HCT116 (cell line): ENCODE results near the gene FIBP. TPM values are rescaled to one million over a fixed set of nuclear protein-coding genes. Genes with fewer than 3 reads are reported as not detected.

Source experiments
- ATAC-seq: fragments of 200-7000 bp; cut with Tn5 transposase; 2 replicates; pipeline ENCODE4 v1.9.1; 2020; ENCODE audit warnings: mild to moderate bottlenecking, moderate library complexity
- BruUV-seq: library from RNA; stranded (reverse); fragments of 400-500 nt; replicated peaks from 2 replicates; lab custom pipeline; 2021; lab: Mats Ljungman, UMichigan
- CTCF ChIA-PET: fragments of 300-600 bp; sonication (Branson Sonifier 250); formaldehyde crosslinking; loops from one replicate; lab custom pipeline; 2021; ENCODE audit warnings: antibody characterized with exemption; lab: Charles Lee
- POLR2A ChIA-PET: fragments of 300-600, 350-600 bp; sonication (Branson Sonifier 250); formaldehyde crosslinking; loops from one replicate; lab custom pipeline; 2021; ENCODE audit warnings: antibody characterized with exemption; lab: Charles Lee
- RAD21 ChIA-PET, 2 experiments: fragments of 300-600 bp; sonication (Branson Sonifier 250); formaldehyde crosslinking; loops; one replicate each; lab custom pipeline; 2023; ENCODE audit warnings: low total read pairs in 2 of 2; ENCODE audit not compliant: uncharacterized antibody in 2 of 2, unreplicated experiment in 2 of 2, low non-redundant PET in 1 of 2; lab: Charles Lee
- DNase-seq: peaks from one replicate; pipeline ENCODE4 v3.0.0-alpha.2; 2010; ENCODE audit warnings: low read depth, low spot score
- H2AFZ ChIP-seq: fragments of 200-600 bp; shearing (Covaris generic), sonication (generic); 2 replicates; pipeline ENCODE4 v1.6.1; 2017; ENCODE audit warnings: low read depth, mixed run types, mixed read lengths, antibody characterized with exemption, low read length; ENCODE audit not compliant: poor library complexity, severe bottlenecking
- H3K27ac ChIP-seq: 2 replicates; pipeline ENCODE4 v1.5.1; 2012; ENCODE audit warnings: low read depth, low read length
- H3K27me3 ChIP-seq: fragments of 200-600 bp; sonication (generic); 2 replicates; pipeline ENCODE4 v1.6.1; 2016; ENCODE audit warnings: mixed run types, low read length, mixed read lengths; ENCODE audit not compliant: insufficient read depth
- H3K36me3 ChIP-seq, 2 experiments: fragments of 200-500 bp in 1 of 2; fragments of 200-600 bp in 1 of 2; sonication (Bioruptor generic) in 1 of 2; sonication (generic) in 1 of 2; 2 replicates each; pipeline versions ENCODE4 v1.5.1 to v1.6.1; 2014 to 2016; ENCODE audit warnings: low read length in 2 of 2, inconsistent platforms in 1 of 2, mixed read lengths in 1 of 2, mixed run types in 1 of 2; ENCODE audit not compliant: insufficient read depth in 2 of 2, control insufficient read depth in 1 of 2
- H3K4me1 ChIP-seq, 2 experiments: fragments of 200-600 bp in 1 of 2; sonication (generic) in 1 of 2; 2 replicates each; pipeline versions ENCODE4 v1.5.1 to v1.6.1; 2012 to 2017; ENCODE audit warnings: low read length in 2 of 2, inconsistent platforms in 1 of 2, mild to moderate bottlenecking in 1 of 2, mixed read lengths in 1 of 2, mixed run types in 1 of 2, moderate library complexity in 1 of 2; ENCODE audit not compliant: insufficient read depth in 2 of 2, control insufficient read depth in 1 of 2
- H3K4me2 ChIP-seq: fragments of 200-600 bp; sonication (generic); 2 replicates; pipeline ENCODE4 v1.6.1; 2017; ENCODE audit warnings: mixed run types, low read length, mixed read lengths
- H3K4me3 ChIP-seq, 2 experiments: fragments of 200-600 bp in 1 of 2; sonication (generic) in 1 of 2; replicated peaks in 1 of 2; 2 replicates each; pipeline ENCODE4 v1.5.1; 2011 to 2016; ENCODE audit warnings: low read length in 2 of 2, control low read depth in 1 of 2, low read depth in 1 of 2, mild to moderate bottlenecking in 1 of 2, mixed read lengths in 1 of 2, mixed run types in 1 of 2
- H3K79me2 ChIP-seq: fragments of 200-600 bp; sonication (generic); 2 replicates; pipeline ENCODE4 v1.6.1; 2017; ENCODE audit warnings: mild to moderate bottlenecking, mixed run types, low read length, moderate library complexity, mixed read lengths; ENCODE audit not compliant: insufficient read depth
- H3K9ac ChIP-seq: fragments of 200-600 bp; sonication (generic); 2 replicates; pipeline ENCODE4 v1.6.1; 2016; ENCODE audit warnings: low read length, mixed read lengths
- H3K9me2 ChIP-seq: fragments of 200-600 bp; sonication (generic), shearing (Covaris generic); 2 replicates; pipeline ENCODE4 v1.6.1; 2017; ENCODE audit warnings: mixed run types, mild to moderate bottlenecking, moderate library complexity; ENCODE audit not compliant: insufficient read depth
- H3K9me3 ChIP-seq, 2 experiments: fragments of 200-500 bp in 1 of 2; fragments of 200-600 bp in 1 of 2; sonication (Bioruptor generic) in 1 of 2; sonication (generic) in 1 of 2; 2 replicates each; pipeline ENCODE4 v1.6.1; 2014 to 2017; ENCODE audit warnings: low read length in 2 of 2, mixed read lengths in 2 of 2, inconsistent platforms in 1 of 2, low read depth in 1 of 2, mild to moderate bottlenecking in 1 of 2, mixed run types in 1 of 2, moderate library complexity in 1 of 2; ENCODE audit not compliant: control insufficient read depth in 1 of 2, insufficient read depth in 1 of 2
- H4K20me1 ChIP-seq: fragments of 200-600 bp; sonication (generic), shearing (Covaris generic); 2 replicates; pipeline ENCODE4 v1.6.1; 2017; ENCODE audit warnings: mixed run types, mild to moderate bottlenecking, moderate library complexity; ENCODE audit not compliant: insufficient read depth
- CBX3 ChIP-seq: IDR thresholded peaks from 2 replicates; pipeline ENCODE4 v1.6.1; 2012; ENCODE audit warnings: low read depth
- CTCF ChIP-seq, 3 experiments: fragments of 200-600 bp in 1 of 3; sonication (generic) in 1 of 3; IDR thresholded peaks in 2 of 3; conservative IDR thresholded peaks in 1 of 3; 2 replicates each; pipeline ENCODE4 v1.5.1; 2012 to 2017; ENCODE audit warnings: low read depth in 2 of 3, low read length in 2 of 3, antibody characterized with exemption in 1 of 3, borderline replicate concordance in 1 of 3, control low read depth in 1 of 3, mild to moderate bottlenecking in 1 of 3, mixed read lengths in 1 of 3, mixed run types in 1 of 3, moderate library complexity in 1 of 3; ENCODE audit not compliant: insufficient read depth in 1 of 3
- EGR1 ChIP-seq: IDR thresholded peaks from 2 replicates; pipeline ENCODE4 v1.6.1; 2012; ENCODE audit warnings: low read depth
- ELF1 ChIP-seq: IDR thresholded peaks from 2 replicates; pipeline ENCODE4 v1.6.1; 2012; ENCODE audit warnings: low read depth, borderline replicate concordance
- EZH2 ChIP-seq: fragments of 200-600 bp; sonication (generic); IDR thresholded peaks from 2 replicates; pipeline ENCODE4 v1.6.1; 2017; ENCODE audit warnings: antibody characterized with exemption, mixed run types
- EZH2phosphoT487 ChIP-seq: fragments of 200-600 bp; IDR thresholded peaks from 2 replicates; pipeline ENCODE4 v1.6.1; 2018; ENCODE audit warnings: antibody characterized with exemption, borderline replicate concordance
- POLR2A ChIP-seq: IDR thresholded peaks from 2 replicates; pipeline ENCODE4 v1.7.0; 2011; ENCODE audit warnings: borderline replicate concordance; ENCODE audit not compliant: insufficient read depth, insufficient read length; ENCODE audit errors: extremely low read depth
- SP1 ChIP-seq: IDR thresholded peaks from 2 replicates; pipeline ENCODE4 v1.6.1; 2012; ENCODE audit warnings: low read depth
- YY1 ChIP-seq: IDR thresholded peaks from 2 replicates; pipeline ENCODE4 v1.6.1; 2011; ENCODE audit warnings: low read length, low read depth, moderate library complexity, mild to moderate bottlenecking; ENCODE audit not compliant: insufficient replicate concordance; ENCODE audit errors: extremely low read depth
- ZBTB33 ChIP-seq: IDR thresholded peaks from 2 replicates; pipeline ENCODE4 v1.6.1; 2011; ENCODE audit warnings: mild to moderate bottlenecking, low read length, moderate library complexity; ENCODE audit not compliant: insufficient replicate concordance; ENCODE audit errors: extremely low read depth
- ZFX ChIP-seq: fragments of 450-650 bp; IDR thresholded peaks from 2 replicates; pipeline ENCODE4 v1.6.1; 2017
- intact Hi-C: fragments of 100-400 bp; cut with micrococcal nuclease; formaldehyde crosslinking; loops from 2 replicates; pipeline ENCODE4 v1.10.0; 2022
- total RNA-seq: library from RNA; stranded (reverse); gene quantifications from one replicate; pipeline ENCODE4 v1.2.1, GENCODE V29; 2021; ENCODE audit not compliant: unreplicated experiment

The FIBP gene
- total RNA-seq, 1 experiment from 2014 or later, result 96.0 TPM

GRCh38 chr11:65900899-65901180, 12.6 kb upstream of the FIBP start:
- ChIA-PET CTCF (interaction anchor here (0.9 to 1.4 kb wide), 5 partner anchors 9 to 41 kb away, joined by 3 to 6 read pairs (median 5); partner anchors contain the start of genes CCDC85B, FIBP and MUS81), POLR2A (interaction anchor here (1.2 to 10.9 kb wide), 5 partner anchors 10 to 41 kb away, joined by 6 to 124 read pairs (median 30); partner anchors contain the start of genes CCDC85B, FIBP and MUS81), RAD21 (no interaction called here)
- Histone ChIP-seq H3K79me2 (peaks cover 51% of the 10 kb centered on the region), H3K4me3 (peak overlapping the region in 1 of 2 experiments; percentile 90; a peak in 2 of 4 replicates), H3K4me2 (peak overlapping the region; percentile 71), H3K9me3 (no peaks in the 10 kb centered on the region), H4K20me1 (peaks cover 18% of the 10 kb centered on the region; the same call in 1 of the 2 replicates), H3K27ac (peak overlapping the region; percentile 20; the same call in 1 of the 2 replicates), H3K4me1 (peaks cover 51 to 85% of the 10 kb centered on the region in 2 experiments), H3K27me3 (no peaks in the 10 kb centered on the region), H3K9ac (peak overlapping the region; percentile 99), H3K9me2 (no peaks in the 10 kb centered on the region), H2AFZ (no peak overlapping the region), H3K36me3 (peaks cover 4 to 32% of the 10 kb centered on the region in 2 experiments; a peak in 3 of 4 replicates)
- no peak for TF ChIP-seq SP1
- ATAC-seq (no peak), DNase-seq (no peak)
- BruUV-seq, result TSS peak; percentile 90
- intact Hi-C loops, result loop anchor here (1.0 kb wide), 1 partner anchor 15 kb away; no protein-coding TSS in a partner anchor

- Histone ChIP-seq H3K9ac (peak within 1 kb of the TSS; percentile 99), H3K9me2 (no peaks in the 10 kb centered on the region), H3K9me3 (no peaks in the 10 kb centered on the region), H3K27me3 (no peaks in the 10 kb centered on the region), H3K4me1 (peaks cover 51 to 85% of the 10 kb centered on the region in 2 experiments), H3K36me3 (peaks cover 6 to 38% of the 10 kb centered on the region in 2 experiments; a peak in 3 of 4 replicates), H4K20me1 (peaks cover 23% of the 10 kb centered on the region; the same call in 1 of the 2 replicates), H3K4me2 (peak within 1 kb of the TSS; percentile 71), H3K79me2 (peaks cover 57% of the 10 kb centered on the region), H3K4me3 (peak within 1 kb of the TSS; percentile 90 to 98), H3K27ac (peak within 1 kb of the TSS; percentile 99), H2AFZ (no peak within 1 kb of the TSS)
- intact Hi-C loops, result loop anchor here (1.0 kb wide), 1 partner anchor 16 kb away; no protein-coding TSS in a partner anchor
- CTCF ChIA-PET, result interaction anchor here (0.9 to 1.2 kb wide), 4 partner anchors 9 to 16 kb away, joined by 5 to 6 read pairs (median 6); partner anchors contain the start of genes CCDC85B and FIBP
- DNase-seq (peak; percentile 97), ATAC-seq (peak; percentile 79)
- POLR2A ChIA-PET, result interaction anchor here (1.2 to 10.9 kb wide), 5 partner anchors 10 to 41 kb away, joined by 6 to 124 read pairs (median 30); partner anchors contain the start of genes CCDC85B, FIBP and MUS81
- BruUV-seq, result no TSS peak
- RAD21 ChIA-PET, result no interaction called here
- TF ChIP-seq YY1, result peak; percentile 4
- TF ChIP-seq SP1, result no peak
- no peak for TF ChIP-seq EGR1
- peak; percentile 39; the same call in 1 of the 2 replicates for TF ChIP-seq ZFX
- TF ChIP-seq EZH2phosphoT487, result no peak
- no peak for TF ChIP-seq CTCF (IDR thresholded peaks at IDR 0.05 in 2 of 3, conservative IDR thresholded peaks at IDR 0.05 in 1 of 3; ENCODE audit: borderline replicate concordance in 1 of 3, insufficient read depth in 1 of 3, low read depth in 2 of 3, low read length in 2 of 3)
- no peak for TF ChIP-seq EZH2
- no peak for TF ChIP-seq CBX3
- peak; percentile 36 for TF ChIP-seq ZBTB33
- peak; percentile 97 for TF ChIP-seq POLR2A
- no peak for TF ChIP-seq ELF1
These were observed 12.0 kb upstream of the FIBP start, which contains the start of gene FOSL1 for GRCh38 chr11:65900125-65900898. Gene FOSL1 (minus strand): TSS chr11:65900388. CDS start chr11:65900339, 49 bp downstream.
